OCI-LY1 (cell line): ENCODE measurements around the gene SLIT3.

Experiments used
- CTCF ChIP-seq: fragments of 200-600 bp; sonication (generic), shearing (Covaris generic); IDR thresholded peaks from 2 replicates; pipeline ENCODE4 v1.5.1; 2017; ENCODE audit warnings: mild to moderate bottlenecking, antibody characterized with exemption, low read length, moderate library complexity, mixed read lengths
- EZH2 ChIP-seq: fragments of 200-600 bp; sonication (generic), shearing (Covaris generic); IDR thresholded peaks from 2 replicates; pipeline ENCODE4 v1.8.0; 2017; ENCODE audit warnings: borderline replicate concordance, mixed run types, mild to moderate bottlenecking, antibody characterized with exemption, low read length, moderate library complexity, mixed read lengths

GRCh38 chr5:169142264-169142970, 158.5 kb downstream of the SLIT3 start:
- TF ChIP-seq CTCF, result no peak
- TF ChIP-seq EZH2, result no peak
